22Rv1 (cell line): ENCODE measurements around the gene PYGO2.

Source experiments
- H3K27ac ChIP-seq: fragments of 450-650 bp; 2 replicates; pipeline ENCODE4 v1.5.1; 2017
- CTCF ChIP-seq: fragments of 450-650 bp; IDR thresholded peaks from 2 replicates; pipeline ENCODE4 v1.5.1; 2017; ENCODE audit warnings: mild to moderate bottlenecking
- ZFX ChIP-seq: fragments of 450-650 bp; IDR thresholded peaks from 2 replicates; pipeline ENCODE4 v1.6.1; 2017; ENCODE audit warnings: antibody characterized with exemption, borderline replicate concordance

PYGO2 gene

GRCh38 chr1:154952664-154953063 is 8.9 kb downstream of the PYGO2 start:
- no peak overlapping the region for H3K27ac ChIP-seq
- TF ChIP-seq CTCF = no peak
- no peak for TF ChIP-seq ZFX

GRCh38 chr1:154951901-154952657 is 9.5 kb downstream of the PYGO2 start:
- H3K27ac ChIP-seq = no peak overlapping the region
- TF ChIP-seq CTCF (no peak), ZFX (no peak)

- no peak overlapping the region for H3K27ac ChIP-seq
- no peak for TF ChIP-seq CTCF
- no peak for TF ChIP-seq ZFX
Measured at GRCh38 chr1:154948079-154948478, 13.5 kb downstream of the PYGO2 start.

- no peak overlapping the region for H3K27ac ChIP-seq
- no peak for TF ChIP-seq ZFX
- no peak for TF ChIP-seq CTCF
Measured at GRCh38 chr1:154945962-154946850, 15.4 kb downstream of the PYGO2 start.

GRCh38 chr1:154945160-154945961 is 16.2 kb downstream of the PYGO2 start:
- H3K27ac ChIP-seq = no peak overlapping the region
- TF ChIP-seq ZFX (no peak), CTCF (no peak)

GRCh38 chr1:154944401-154945159 is 17.0 kb downstream of the PYGO2 start:
- TF ChIP-seq ZFX (no peak), CTCF (no peak)
- no peak overlapping the region for H3K27ac ChIP-seq
